ENCODE data around the gene RSAD1.
"Not testable (repeated sequence)": the region's sequence is repeated elsewhere in the genome, so short reads cannot be mapped to it uniquely, and the experiment has no call there.

The RSAD1 gene

GRCh38 chr17:50471009-50471905 lies 7.4 kb upstream of the RSAD1 start:
- peak in 2 of 10 donors; percentile 37 to 51 for DNase-seq
- intact Hi-C loops (cut with DNase I): no loop called here

GRCh38 chr17:50472286-50472685 lies 6.4 kb upstream of the RSAD1 start:
- DNase-seq: peak in 3 of 10 donors; percentile 22 to 64 (median 58)
- intact Hi-C loops (cut with DNase I): no loop called here

DNA sequence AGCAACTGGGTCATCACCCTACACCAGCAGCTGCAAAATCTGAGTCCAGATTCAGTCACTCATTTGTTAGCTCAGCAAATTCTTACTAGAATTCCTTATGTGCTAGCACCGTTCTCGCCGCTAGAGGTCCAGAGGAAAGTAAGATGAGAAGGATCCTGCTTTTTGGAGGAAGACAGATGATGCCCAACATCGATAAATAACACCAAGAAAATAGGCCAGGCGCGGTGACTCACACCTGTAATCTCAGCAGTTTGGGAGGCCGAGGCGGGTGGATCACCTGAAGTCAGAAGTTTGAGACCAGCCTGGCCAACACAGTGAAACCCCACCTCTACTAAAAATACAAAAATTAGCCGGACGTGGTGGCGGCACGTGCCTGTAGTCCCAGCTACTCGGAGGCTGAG lies 5.9 kb upstream of the RSAD1 start:
- peak in 5 of 10 donors; percentile 37 to 62 (median 57) for DNase-seq
- intact Hi-C loops (cut with DNase I): not testable (repeated sequence)

DNA sequence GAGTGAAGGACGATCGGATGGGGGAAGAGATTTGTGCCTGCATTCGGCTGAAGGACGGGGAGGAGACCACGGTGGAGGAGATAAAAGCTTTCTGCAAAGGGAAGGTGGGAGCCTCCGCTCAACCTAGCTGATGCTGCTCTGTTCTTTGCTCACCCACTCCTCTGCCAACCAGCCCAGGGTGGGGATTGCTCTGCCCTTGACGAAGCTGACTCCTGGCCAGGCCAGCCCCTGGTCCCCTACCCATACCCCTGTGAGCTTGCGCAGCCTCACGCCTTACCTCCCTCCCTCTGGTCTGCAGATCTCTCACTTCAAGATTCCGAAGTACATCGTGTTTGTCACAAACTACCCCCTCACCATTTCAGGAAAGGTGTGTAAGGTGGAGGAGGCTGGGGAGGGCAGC lies 4.8 kb upstream of the RSAD1 start:
- intact Hi-C loops (cut with DNase I): no loop called here
- DNase-seq: peak in 2 of 10 donors; percentile 7 to 64

DNA sequence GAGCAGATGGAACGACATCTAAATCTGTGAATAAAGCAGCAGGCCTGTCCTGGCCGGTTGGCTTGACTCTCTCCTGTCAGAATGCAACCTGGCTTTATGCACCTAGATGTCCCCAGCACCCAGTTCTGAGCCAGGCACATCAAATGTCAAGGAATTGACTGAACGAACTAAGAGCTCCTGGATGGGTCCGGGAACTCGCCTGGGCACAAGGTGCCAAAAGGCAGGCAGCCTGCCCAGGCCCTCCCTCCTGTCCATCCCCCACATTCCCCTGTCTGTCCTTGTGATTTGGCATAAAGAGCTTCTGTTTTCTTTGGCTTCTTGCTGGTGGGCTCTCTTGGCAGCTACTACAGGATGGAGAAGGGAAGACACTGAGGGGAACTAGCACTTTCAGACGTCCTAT lies 4.1 kb upstream of the RSAD1 start:
- intact Hi-C loops (cut with DNase I): no loop called here
- DNase-seq: peak in 2 of 10 donors; percentile 33 to 57

DNA sequence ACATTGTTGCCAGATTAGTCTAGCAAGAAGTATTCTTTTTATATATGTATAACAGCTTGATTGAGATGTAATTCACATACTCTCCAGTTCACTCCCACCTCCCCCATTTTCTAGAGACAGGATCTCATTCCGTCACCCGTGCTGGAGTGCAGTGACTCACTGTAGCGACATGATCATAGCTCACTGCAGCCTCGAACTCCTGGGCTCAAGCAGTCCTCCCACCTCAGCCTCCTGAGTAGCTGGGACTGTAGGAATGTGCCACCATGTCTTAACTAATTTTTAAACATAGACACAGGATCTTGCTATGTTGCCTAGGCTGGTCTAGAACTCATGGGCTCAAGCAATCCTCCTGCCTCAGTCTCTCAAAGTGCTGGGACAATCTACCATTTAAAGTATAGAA lies 3.3 kb upstream of the RSAD1 start:
- intact Hi-C loops (cut with DNase I): no loop called here
- DNase-seq: peak in 2 of 10 donors; percentile 4 to 29

GRCh38 chr17:50475775-50476544 lies 2.7 kb upstream of the RSAD1 start:
- intact Hi-C loops (cut with DNase I): not testable (repeated sequence)
- DNase-seq: peak in 2 of 10 donors; percentile 4 to 40

DNA sequence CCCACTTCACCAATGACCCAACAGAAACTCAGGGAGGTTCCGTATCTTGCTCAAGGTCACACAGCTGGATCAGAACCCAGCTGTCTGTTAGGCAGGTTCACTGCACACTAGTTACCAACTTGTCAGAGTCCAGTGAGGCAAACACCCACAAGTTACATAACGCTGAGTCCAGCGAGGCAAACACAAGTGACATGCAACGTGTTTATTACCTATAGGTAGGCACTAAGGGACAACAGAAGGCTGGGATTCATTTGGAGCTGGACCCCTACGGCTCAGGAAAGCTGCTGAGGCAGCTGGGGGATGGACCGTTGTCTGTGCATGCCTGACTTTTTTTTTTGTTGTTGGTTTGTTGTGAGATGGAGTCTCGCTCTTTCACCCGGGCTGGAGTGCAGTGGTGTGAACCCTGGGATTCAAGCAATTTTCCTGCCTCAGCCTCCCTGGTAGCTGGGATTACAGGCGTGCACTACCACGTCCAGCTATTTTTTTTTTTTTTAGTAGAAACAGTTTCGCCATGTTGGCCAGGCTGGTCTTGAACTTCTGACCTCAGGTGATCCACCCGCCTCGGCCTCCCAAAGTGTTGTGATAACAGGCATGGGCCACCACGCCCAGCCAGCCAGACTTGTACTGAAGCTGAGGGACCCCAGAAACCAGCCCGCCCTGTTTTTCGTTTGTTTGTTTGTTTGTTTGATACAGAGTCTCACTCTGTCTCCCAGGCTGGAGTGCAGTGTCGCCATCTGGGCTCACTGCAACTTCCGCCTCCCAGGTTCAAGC lies 1.9 kb upstream of the RSAD1 start:
- peak in 2 of 10 donors; percentile 51 to 70 for DNase-seq
- intact Hi-C loops (cut with DNase I): no loop called here

DNA sequence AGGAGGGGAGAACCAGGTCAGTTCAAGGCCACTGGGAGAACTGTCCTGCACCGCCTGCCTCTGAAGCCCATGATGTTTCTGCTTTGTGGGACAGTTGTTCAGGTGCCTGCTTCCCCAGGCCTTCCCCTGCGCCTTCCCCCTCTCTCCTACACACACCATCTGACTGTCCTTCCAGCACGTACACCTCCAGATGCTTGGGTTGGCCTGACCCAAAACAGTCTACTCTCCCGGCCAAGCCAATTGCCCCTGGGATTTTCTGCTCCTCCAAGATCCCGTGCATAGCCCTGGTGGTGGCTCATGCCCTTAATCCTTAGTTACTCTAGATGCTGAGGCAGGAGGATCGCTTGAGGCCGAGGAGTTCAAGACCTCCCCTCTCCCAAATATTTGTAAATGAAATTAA lies 684 bp upstream of the RSAD1 start:
- peak in 1 of 10 donors; percentile 56 for DNase-seq
- intact Hi-C loops (cut with DNase I): loop anchor here (1.0 kb wide), 1 partner anchor 116 kb away; no protein-coding TSS in a partner anchor

DNA sequence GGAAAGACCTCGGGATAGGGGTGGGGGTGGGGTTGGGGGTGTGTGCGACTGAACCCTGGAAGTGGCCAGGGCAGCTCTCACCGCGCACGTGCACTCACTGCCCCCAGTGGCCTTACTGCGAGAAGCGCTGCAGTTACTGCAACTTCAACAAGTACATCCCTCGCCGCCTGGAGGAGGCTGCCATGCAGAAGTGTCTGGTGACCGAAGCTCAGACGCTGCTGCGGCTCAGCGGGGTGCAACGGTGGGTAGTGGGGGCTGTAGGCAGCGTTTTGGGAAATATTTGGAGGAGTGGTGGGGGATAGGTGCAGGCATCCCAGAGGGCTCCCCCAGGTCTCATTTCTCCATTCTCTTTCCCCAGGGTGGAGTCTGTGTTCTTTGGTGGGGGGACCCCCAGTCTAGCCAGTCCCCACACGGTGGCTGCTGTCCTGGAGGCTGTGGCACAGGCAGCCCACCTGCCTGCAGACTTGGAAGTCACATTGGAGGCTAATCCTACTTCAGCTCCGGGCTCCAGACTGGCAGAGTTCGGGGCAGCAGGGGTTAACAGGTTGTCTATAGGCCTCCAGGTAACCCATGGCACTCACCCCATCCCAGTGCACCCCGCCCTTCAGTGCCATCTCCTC lies 972 bp downstream of the RSAD1 start:
- DNase-seq: peak in 8 of 10 donors; percentile 28 to 92 (median 51)
- intact Hi-C loops (cut with DNase I): loop anchor here (5.0 kb wide), 1 partner anchor 218 kb away; no protein-coding TSS in a partner anchor

DNA sequence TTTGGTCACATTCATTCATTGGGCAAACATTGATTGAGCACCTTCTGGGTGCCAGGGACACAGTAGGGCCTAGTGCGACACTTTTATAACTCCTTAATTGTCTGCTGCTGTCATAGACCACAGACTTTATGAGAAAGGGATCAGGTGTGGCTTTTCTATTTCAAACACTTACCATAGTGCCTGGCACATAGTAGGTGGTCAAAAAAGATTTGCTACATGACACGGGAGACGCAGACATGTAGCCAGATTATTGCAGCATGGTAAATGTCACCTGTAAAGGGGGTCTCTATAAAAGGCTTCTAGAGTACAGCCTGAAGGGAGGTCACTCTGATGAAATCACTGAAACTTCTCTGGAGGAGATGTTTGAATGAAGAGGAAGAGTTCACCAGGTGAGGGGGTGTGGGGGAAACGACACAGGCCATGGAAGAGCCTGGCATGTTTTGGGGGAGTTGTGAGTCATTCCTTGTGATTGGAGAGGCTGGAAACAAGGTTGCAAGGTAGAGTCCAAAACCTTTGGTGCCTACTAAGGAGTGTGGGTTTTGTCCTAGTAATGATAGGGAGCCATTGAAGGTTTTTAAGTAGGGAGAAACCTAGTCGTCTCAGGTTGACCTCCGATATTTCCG lies 1.6 kb downstream of the RSAD1 start:
- no peak for DNase-seq
- intact Hi-C loops (cut with DNase I): loop anchor here (5.0 kb wide), 1 partner anchor 217 kb away; no protein-coding TSS in a partner anchor

GRCh38 chr17:50480854-50481490 lies 2.3 kb downstream of the RSAD1 start:
- no peak for DNase-seq
- intact Hi-C loops (cut with DNase I): loop anchor here (5.0 kb wide), 1 partner anchor 216 kb away; no protein-coding TSS in a partner anchor

- DNase-seq: no peak
- intact Hi-C loops (cut with DNase I): loop anchor here (1.0 to 5.0 kb wide), 3 partner anchors 61 to 216 kb away; no protein-coding TSS in a partner anchor
Observed at GRCh38 chr17:50481648-50482047, 3.0 kb downstream of the RSAD1 start.

- intact Hi-C loops (cut with DNase I): loop anchor here (1.0 to 5.0 kb wide), 3 partner anchors 61 to 215 kb away; no protein-coding TSS in a partner anchor
- peak in 1 of 10 donors; percentile 85 for DNase-seq
Observed at GRCh38 chr17:50482110-50482509, 3.5 kb downstream of the RSAD1 start.

DNA sequence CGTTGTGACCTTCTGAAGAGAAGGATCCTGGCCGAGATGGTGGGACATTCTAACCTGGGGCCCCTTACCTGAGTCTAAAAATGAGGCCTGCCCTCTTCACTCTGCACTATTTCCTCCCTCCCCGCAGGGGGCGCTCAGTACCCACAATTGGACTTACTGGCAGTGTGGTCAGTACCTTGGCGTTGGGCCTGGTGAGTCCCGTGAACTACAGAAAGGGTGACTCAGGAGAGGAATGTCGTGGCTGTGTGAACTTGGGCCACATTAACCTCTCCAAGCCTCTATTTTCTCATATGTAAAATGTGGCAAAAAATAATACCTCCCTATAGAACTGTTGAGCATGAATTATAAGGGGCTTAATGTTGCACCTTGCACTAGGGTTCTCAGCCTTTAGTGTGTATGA lies 3.9 kb downstream of the RSAD1 start:
- DNase-seq: peak; percentile 81 to 98 (median 90)
- intact Hi-C loops (cut with DNase I): loop anchor here (1.0 to 5.0 kb wide), 3 partner anchors 60 to 215 kb away; no protein-coding TSS in a partner anchor

DNA sequence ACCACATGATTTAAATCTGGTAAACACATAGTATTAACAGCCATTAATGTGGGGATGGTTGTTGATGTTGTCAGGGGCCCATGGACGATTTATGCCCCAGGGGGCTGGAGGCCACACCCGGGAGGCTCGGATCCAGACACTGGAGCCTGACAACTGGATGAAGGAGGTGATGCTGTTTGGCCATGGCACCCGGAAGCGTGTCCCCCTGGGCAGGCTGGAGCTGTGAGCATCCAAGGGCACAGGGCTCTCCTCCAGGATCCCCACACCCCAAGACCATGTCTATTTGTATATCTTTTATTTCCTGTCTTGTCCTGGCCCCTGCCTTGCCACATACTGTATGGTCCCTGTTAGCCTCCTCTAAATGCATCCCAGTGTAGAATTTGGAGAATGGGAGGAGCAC lies 4.6 kb downstream of the RSAD1 start:
- intact Hi-C loops (cut with DNase I): loop anchor here (2.0 to 5.0 kb wide), 2 partner anchors 60 to 214 kb away; no protein-coding TSS in a partner anchor
- DNase-seq: peak in 2 of 10 donors; percentile 53 to 60

DNA sequence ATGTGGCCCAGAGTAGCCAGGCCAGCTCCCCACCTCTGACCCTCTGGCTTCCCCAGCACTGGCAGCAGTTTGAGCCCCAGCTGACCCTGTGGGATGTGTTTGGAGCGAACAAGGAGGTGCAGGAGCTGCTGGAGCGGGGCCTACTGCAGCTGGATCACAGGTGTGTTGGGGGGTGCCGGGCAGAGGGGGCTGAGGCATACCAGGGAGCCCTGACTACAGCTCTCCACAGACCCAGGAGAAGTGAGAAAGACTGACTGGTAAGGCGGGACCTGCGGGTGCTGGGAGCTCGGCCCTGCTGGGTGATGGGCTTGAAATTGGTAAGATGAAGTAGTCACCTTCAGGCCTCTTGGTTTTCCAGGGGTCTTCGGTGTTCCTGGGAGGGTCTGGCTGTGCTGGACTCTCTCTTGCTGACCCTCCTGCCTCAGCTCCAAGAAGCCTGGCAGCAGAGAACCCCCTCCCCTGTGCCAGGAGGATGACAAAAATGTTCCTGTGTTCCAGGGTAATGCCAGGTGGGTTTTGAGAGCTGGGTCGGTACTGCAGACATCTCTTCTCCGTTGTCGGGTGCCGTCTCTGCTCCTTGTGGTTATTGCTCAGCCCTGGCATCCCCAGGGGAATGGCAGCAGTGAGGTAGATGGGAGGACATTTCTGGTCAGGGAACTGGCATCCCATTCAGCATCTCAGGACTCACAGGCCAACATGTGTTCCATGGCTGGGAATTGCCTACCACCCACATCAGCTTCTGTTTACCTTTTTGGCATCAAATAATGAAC lies 5.9 kb downstream of the RSAD1 start:
- DNase-seq: peak in 2 of 10 donors; percentile 46 to 66
- intact Hi-C loops (cut with DNase I): loop anchor here (5.0 kb wide), 1 partner anchor 213 kb away; no protein-coding TSS in a partner anchor

Measured in posterior cingulate gyrus (tissue), 11 donors.